GM23338 (cell line): Measurements from ENCODE around the gene MTHFD1L. TPM values are rescaled to one million over a fixed set of nuclear protein-coding genes. Genes with fewer than 3 reads are reported as not detected.

Experiments
- ATAC-seq: fragments of 200-7000 bp; cut with Tn5 transposase; 3 replicates; pipeline ENCODE4 v1.9.1; 2020
- DNase-seq: peaks from one replicate; pipeline ENCODE4 v3.0.0-alpha.2; 2015; ENCODE audit warnings: low spot score
- H2AFZ ChIP-seq: fragments of 200-600 bp; sonication (generic); 2 replicates; pipeline ENCODE4 v1.8.0; 2016; ENCODE audit warnings: antibody characterized with exemption, mild to moderate bottlenecking, moderate library complexity
- H3F3A ChIP-seq: fragments of 200-600 bp; sonication (generic); replicated peaks from 2 replicates; pipeline ENCODE4 v1.8.0; 2017; ENCODE audit warnings: antibody characterized with exemption, mixed run types, low read depth
- H3K27ac ChIP-seq: fragments of 200-600 bp; sonication (generic); 2 replicates; pipeline ENCODE4 v1.6.1; 2016; ENCODE audit warnings: low read depth
- H3K27me3 ChIP-seq: fragments of 200-600 bp; sonication (generic); 2 replicates; pipeline ENCODE4 v1.8.0; 2016; ENCODE audit warnings: mild to moderate bottlenecking, mixed run types, moderate library complexity; ENCODE audit not compliant: insufficient read depth
- H3K36me3 ChIP-seq: fragments of 200-600 bp; sonication (generic); 2 replicates; pipeline ENCODE4 v1.8.0; 2016; ENCODE audit warnings: mild to moderate bottlenecking; ENCODE audit not compliant: insufficient read depth
- H3K4me1 ChIP-seq: fragments of 200-600 bp; sonication (generic); 2 replicates; pipeline ENCODE4 v1.8.0; 2016; ENCODE audit warnings: mild to moderate bottlenecking, moderate library complexity; ENCODE audit not compliant: insufficient read depth
- H3K4me2 ChIP-seq: fragments of 200-600 bp; sonication (generic); 2 replicates; pipeline ENCODE4 v1.7.1; 2017; ENCODE audit warnings: mixed run types
- H3K4me3 ChIP-seq: fragments of 200-600 bp; sonication (generic); 2 replicates; pipeline ENCODE4 v1.6.1; 2016; ENCODE audit warnings: mixed run types
- H3K79me2 ChIP-seq: fragments of 200-600 bp; sonication (generic); replicated peaks from 2 replicates; pipeline ENCODE4 v1.8.0; 2017; ENCODE audit warnings: mild to moderate bottlenecking; ENCODE audit not compliant: insufficient read depth
- H3K9me2 ChIP-seq: fragments of 200-600 bp; sonication (generic); 2 replicates; pipeline ENCODE4 v1.8.0; 2017; ENCODE audit not compliant: insufficient read depth
- H4K20me1 ChIP-seq: fragments of 200-600 bp; sonication (generic); replicated peaks from 2 replicates; pipeline ENCODE4 v1.8.0; 2017; ENCODE audit warnings: mild to moderate bottlenecking; ENCODE audit not compliant: insufficient read depth
- H3K27ac Mint-ChIP-seq: 2 replicates; pipeline ENCODE4 v1.8.0; 2020; ENCODE audit warnings: inconsistent platforms, mild to moderate bottlenecking, moderate library complexity, mixed read lengths
- H3K27me3 Mint-ChIP-seq: 3 replicates; pipeline ENCODE4 v1.8.0; 2022; ENCODE audit warnings: low read depth, mild to moderate bottlenecking, moderate library complexity, mixed read lengths, inconsistent platforms; ENCODE audit not compliant: insufficient read depth, poor library complexity
- H3K36me3 Mint-ChIP-seq: 3 replicates; pipeline ENCODE4 v1.8.0; 2021; ENCODE audit warnings: low read depth, mild to moderate bottlenecking, inconsistent platforms, moderate library complexity, mixed read lengths
- H3K4me1 Mint-ChIP-seq: 3 replicates; pipeline ENCODE4 v1.8.0; 2020; ENCODE audit warnings: mild to moderate bottlenecking, inconsistent platforms, mixed read lengths
- H3K4me3 Mint-ChIP-seq: 3 replicates; pipeline ENCODE4 v1.8.0; 2021; ENCODE audit warnings: moderate library complexity, mild to moderate bottlenecking, inconsistent platforms, mixed read lengths
- H3K9me3 Mint-ChIP-seq: 3 replicates; pipeline ENCODE4 v1.8.0; 2020; ENCODE audit warnings: moderate library complexity, mild to moderate bottlenecking, inconsistent platforms, mixed read lengths
- CREB1 ChIP-seq: fragments of 250-450 bp; sonication (Bioruptor Pico); IDR thresholded peaks from 2 replicates; pipeline ENCODE4 v1.5.0; 2020; ENCODE audit warnings: low read depth, mild to moderate bottlenecking, moderate library complexity
- CTCF ChIP-seq, 2 experiments: fragments of 200-600 bp in 1 of 2; sonication (generic) in 1 of 2; conservative IDR thresholded peaks; 2 replicates each; pipeline versions ENCODE4 v1.5.1 to v1.6.1; 2016 to 2017; ENCODE audit warnings: antibody characterized with exemption in 2 of 2, low read depth in 2 of 2, mild to moderate bottlenecking in 2 of 2, moderate library complexity in 1 of 2
- ETS1 ChIP-seq: IDR thresholded peaks from 2 replicates; pipeline ENCODE4 v1.6.1; 2016; ENCODE audit warnings: antibody characterized with exemption
- EZH2 ChIP-seq: fragments of 200-600 bp; sonication (generic); IDR thresholded peaks from one replicate; pipeline ENCODE4 v1.8.0; 2017; ENCODE audit warnings: antibody characterized with exemption, mild to moderate bottlenecking, low read depth; ENCODE audit not compliant: unreplicated experiment
- EZH2phosphoT487 ChIP-seq: fragments of 200-600 bp; sonication (generic); IDR thresholded peaks from one replicate; pipeline ENCODE4 v1.8.1; 2018; ENCODE audit warnings: antibody characterized with exemption; ENCODE audit not compliant: unreplicated experiment
- JUNB ChIP-seq: IDR thresholded peaks from one replicate; pipeline ENCODE4 v1.6.1; 2016; ENCODE audit warnings: antibody characterized with exemption; ENCODE audit not compliant: unreplicated experiment
- NANOG ChIP-seq: IDR thresholded peaks from 2 replicates; pipeline ENCODE4 v1.6.1; 2016; ENCODE audit warnings: antibody characterized with exemption, borderline replicate concordance
- POLR2AphosphoS5 ChIP-seq: IDR thresholded peaks from 2 replicates; pipeline ENCODE4 v1.6.1; 2016; ENCODE audit warnings: antibody characterized with exemption, low read depth
- REST ChIP-seq: IDR thresholded peaks from one replicate; pipeline ENCODE4 v1.6.1; 2018; ENCODE audit warnings: antibody characterized with exemption; ENCODE audit not compliant: unreplicated experiment
- STAT1 ChIP-seq: IDR thresholded peaks from one replicate; pipeline ENCODE4 v1.6.1; 2016; ENCODE audit warnings: antibody characterized with exemption; ENCODE audit not compliant: unreplicated experiment
- ZNF114 ChIP-seq: fragments of 250-450 bp; sonication (Bioruptor Pico); IDR thresholded peaks from 2 replicates; pipeline ENCODE4 v1.5.0; 2020; ENCODE audit warnings: mild to moderate bottlenecking, moderate library complexity
- ZNF331 ChIP-seq: fragments of 250-450 bp; sonication (Bioruptor Pico); IDR thresholded peaks from 2 replicates; pipeline ENCODE4 v1.5.0; 2020; ENCODE audit warnings: low read depth, mild to moderate bottlenecking, moderate library complexity
- ZNF462 ChIP-seq: fragments of 250-450 bp; sonication (Bioruptor Pico); IDR thresholded peaks from 2 replicates; pipeline ENCODE4 v1.5.0; 2020; ENCODE audit warnings: mild to moderate bottlenecking, moderate library complexity
- polyA plus RNA-seq: library from polyadenylated mRNA; unstranded; fragments of >200 nt; fragmentation: Nextera tagmentation; extraction: Ambion mirVana; gene quantifications from 2 replicates; pipeline ENCODE4 v1.2.1, GENCODE V29; 2016
- total RNA-seq: library from RNA; depleted of rRNA; stranded (reverse); fragments of >200 nt; shearing (Covaris generic); gene quantifications from 2 replicates; pipeline ENCODE4 v1.2.3, GENCODE V29; 2014

MTHFD1L gene
- total and polyA plus RNA-seq, 2 experiments from 2014 or later, result 53.2 to 66.8 TPM

GRCh38 chr6:150940941-150941340, 75.4 kb downstream of the MTHFD1L start:
- no peak overlapping the region for H3K4me3 Mint-ChIP-seq
- H3K27ac Mint-ChIP-seq, result no peak overlapping the region
- H3K27me3 Mint-ChIP-seq, result peaks cover 2% of the 10 kb centered on the region
- Histone ChIP-seq H3K27ac (no peak overlapping the region), H3K27me3 (no peaks in the 10 kb centered on the region), H3K9me2 (no peaks in the 10 kb centered on the region), H2AFZ (no peak overlapping the region), H3F3A (no peaks in the 10 kb centered on the region), H3K4me2 (no peak overlapping the region), H3K79me2 (no peaks in the 10 kb centered on the region), H3K4me1 (no peaks in the 10 kb centered on the region), H3K36me3 (peaks cover 36% of the 10 kb centered on the region), H4K20me1 (no peaks in the 10 kb centered on the region; the same call in none of the 2 replicates), H3K4me3 (no peak overlapping the region)
- DNase-seq (no peak), ATAC-seq (no peak)
- no peaks in the 10 kb centered on the region for H3K9me3 Mint-ChIP-seq
- H3K36me3 Mint-ChIP-seq, result peaks cover 52% of the 10 kb centered on the region
- TF ChIP-seq NANOG, result no peak
- TF ChIP-seq ZNF114 (CRISPR knock-in tag), result no peak
- TF ChIP-seq CTCF (conservative IDR thresholded peaks at IDR 0.05; ENCODE audit: low read depth in 2 of 2), result no peak
- no peak for TF ChIP-seq CREB1
- TF ChIP-seq JUNB, result no peak
- no peak for TF ChIP-seq ZNF462
- no peak for TF ChIP-seq POLR2AphosphoS5
- no peak for TF ChIP-seq EZH2phosphoT487
- no peak for TF ChIP-seq ETS1
- TF ChIP-seq ZNF331 (CRISPR knock-in tag), result no peak
- TF ChIP-seq EZH2, result no peak
- no peak for TF ChIP-seq REST
- TF ChIP-seq STAT1, result no peak
- H3K4me1 Mint-ChIP-seq, result no peaks in the 10 kb centered on the region
